PC-9 (cell line): ENCODE results near the gene GTF2IRD1. TPM values are rescaled to one million over a fixed set of nuclear protein-coding genes. Genes with fewer than 3 reads are reported as not detected.
A peak's percentile ranks its signal among the peaks of the same experiment; 100 is the strongest.

Experiments
- BruUV-seq: library from RNA; stranded (reverse); fragments of 400-500 nt; replicated peaks from 2 replicates; lab custom pipeline; 2021; lab: Mats Ljungman, UMichigan
- CTCF ChIA-PET: fragments of 300-600 bp; sonication (Branson Sonifier 250); formaldehyde crosslinking; loops from one replicate; lab custom pipeline; 2022; ENCODE audit warnings: antibody characterized with exemption; lab: Charles Lee
- POLR2A ChIA-PET: fragments of 300-600 bp; sonication (Branson Sonifier 250); formaldehyde crosslinking; loops from one replicate; lab custom pipeline; 2022; ENCODE audit warnings: antibody characterized with exemption; ENCODE audit not compliant: unreplicated experiment; lab: Charles Lee
- DNase-seq, 2 experiments: peaks; one replicate each; pipeline versions ENCODE4 v3.0.0 to v3.0.0-alpha.2; 2015 to 2022; ENCODE audit warnings: mixed read lengths in 1 of 2
- H2AFZ ChIP-seq: fragments of 200-600 bp; sonication (generic); 2 replicates; pipeline ENCODE4 v1.8.1; 2017; ENCODE audit warnings: antibody characterized with exemption
- H3F3A ChIP-seq: fragments of 200-600 bp; sonication (generic); 2 replicates; pipeline ENCODE4 v1.8.1; 2017; ENCODE audit warnings: antibody characterized with exemption, mild to moderate bottlenecking, low read depth; ENCODE audit not compliant: insufficient read depth
- H3K27ac ChIP-seq: fragments of 200-600 bp; sonication (generic); 2 replicates; pipeline ENCODE4 v1.6.1; 2016; ENCODE audit warnings: mixed run types
- H3K27me3 ChIP-seq: fragments of 200-600 bp; sonication (generic); 2 replicates; pipeline ENCODE4 v1.6.1; 2016; ENCODE audit warnings: low read depth, mixed run types; ENCODE audit not compliant: insufficient read depth
- H3K36me3 ChIP-seq: fragments of 200-600 bp; sonication (generic); 2 replicates; pipeline ENCODE4 v1.6.1; 2016; ENCODE audit warnings: low read depth, mixed run types
- H3K4me1 ChIP-seq: fragments of 200-600 bp; sonication (generic); replicated peaks from 2 replicates; pipeline ENCODE4 v1.6.1; 2016; ENCODE audit warnings: mixed run types; ENCODE audit not compliant: insufficient read depth
- H3K4me2 ChIP-seq: fragments of 200-600 bp; sonication (generic); 2 replicates; pipeline ENCODE4 v1.6.1; 2017; ENCODE audit warnings: mixed run types
- H3K4me3 ChIP-seq: fragments of 200-600 bp; sonication (generic); 2 replicates; pipeline ENCODE4 v1.6.1; 2016; ENCODE audit warnings: mixed run types
- H3K79me2 ChIP-seq: fragments of 200-600 bp; sonication (generic); 2 replicates; pipeline ENCODE4 v1.6.1; 2017; ENCODE audit warnings: low read depth, mixed run types
- H3K9me2 ChIP-seq: fragments of 200-600 bp; sonication (generic); 2 replicates; pipeline ENCODE4 v1.8.1; 2017; ENCODE audit warnings: mild to moderate bottlenecking; ENCODE audit not compliant: insufficient read depth
- H3K9me3 ChIP-seq: fragments of 200-600 bp; sonication (generic); 2 replicates; pipeline ENCODE4 v1.8.1; 2016; ENCODE audit warnings: low read depth; ENCODE audit not compliant: insufficient read depth
- H4K20me1 ChIP-seq: fragments of 200-600 bp; sonication (generic); 2 replicates; pipeline ENCODE4 v1.8.1; 2017; ENCODE audit not compliant: insufficient read depth
- EZH2 ChIP-seq: fragments of 200-600 bp; sonication (generic); IDR thresholded peaks from 2 replicates; pipeline ENCODE4 v1.8.0; 2017; ENCODE audit warnings: antibody characterized with exemption, low read depth
- intact Hi-C: fragments of 100-400 bp; cut with micrococcal nuclease; formaldehyde crosslinking; loops from one replicate; pipeline ENCODE4 v1.10.0; 2022; ENCODE audit not compliant: unreplicated experiment
- total RNA-seq: library from RNA; stranded (reverse); gene quantifications from 2 replicates; pipeline ENCODE4 v1.2.3, GENCODE V29; 2021
- TF ChIP-seq, protein P1 (sequence below): fragments of 200-600 bp; sonication (generic); conservative IDR thresholded peaks from 2 replicates; pipeline ENCODE4 v1.6.1; 2017; ENCODE audit warnings: mixed run types, antibody characterized with exemption, mild to moderate bottlenecking, moderate library complexity

The GTF2IRD1 gene
- total RNA-seq, 1 experiment from 2014 or later, result 46.7 TPM

DNA sequence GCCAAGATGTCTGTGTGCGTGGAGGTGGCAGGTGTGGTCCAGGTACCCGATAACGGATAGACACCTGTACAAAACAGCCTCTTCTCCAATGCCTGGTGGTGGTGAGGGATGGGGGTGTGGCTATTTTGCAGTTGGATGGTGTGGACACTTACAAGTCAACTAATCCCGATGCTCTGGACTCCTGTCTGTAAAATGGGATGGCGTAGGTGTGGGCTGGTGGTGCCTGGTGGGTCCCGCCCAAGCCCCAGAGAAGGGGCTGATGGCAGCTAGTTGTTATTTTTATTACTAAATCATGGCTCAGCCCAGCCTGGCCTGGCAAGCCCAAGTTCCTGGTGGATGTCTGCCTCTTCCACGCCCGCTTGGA, 22.3 kb downstream of the GTF2IRD1 start:
- Histone ChIP-seq H3K9me2 (no peaks in the 10 kb centered on the region), H3K36me3 (no peaks in the 10 kb centered on the region), H3K4me3 (no peak overlapping the region), H3K4me2 (peak overlapping the region; percentile 64), H2AFZ (no peak overlapping the region), H3K4me1 (peaks cover 68% of the 10 kb centered on the region), H3K79me2 (peaks cover 21% of the 10 kb centered on the region), H3F3A (peaks cover 44% of the 10 kb centered on the region; the same call in 1 of the 2 replicates), H3K9me3 (no peaks in the 10 kb centered on the region), H4K20me1 (no peaks in the 10 kb centered on the region), H3K27ac (peak overlapping the region; percentile 84), H3K27me3 (no peaks in the 10 kb centered on the region)
- TF ChIP-seq, protein P1, sequence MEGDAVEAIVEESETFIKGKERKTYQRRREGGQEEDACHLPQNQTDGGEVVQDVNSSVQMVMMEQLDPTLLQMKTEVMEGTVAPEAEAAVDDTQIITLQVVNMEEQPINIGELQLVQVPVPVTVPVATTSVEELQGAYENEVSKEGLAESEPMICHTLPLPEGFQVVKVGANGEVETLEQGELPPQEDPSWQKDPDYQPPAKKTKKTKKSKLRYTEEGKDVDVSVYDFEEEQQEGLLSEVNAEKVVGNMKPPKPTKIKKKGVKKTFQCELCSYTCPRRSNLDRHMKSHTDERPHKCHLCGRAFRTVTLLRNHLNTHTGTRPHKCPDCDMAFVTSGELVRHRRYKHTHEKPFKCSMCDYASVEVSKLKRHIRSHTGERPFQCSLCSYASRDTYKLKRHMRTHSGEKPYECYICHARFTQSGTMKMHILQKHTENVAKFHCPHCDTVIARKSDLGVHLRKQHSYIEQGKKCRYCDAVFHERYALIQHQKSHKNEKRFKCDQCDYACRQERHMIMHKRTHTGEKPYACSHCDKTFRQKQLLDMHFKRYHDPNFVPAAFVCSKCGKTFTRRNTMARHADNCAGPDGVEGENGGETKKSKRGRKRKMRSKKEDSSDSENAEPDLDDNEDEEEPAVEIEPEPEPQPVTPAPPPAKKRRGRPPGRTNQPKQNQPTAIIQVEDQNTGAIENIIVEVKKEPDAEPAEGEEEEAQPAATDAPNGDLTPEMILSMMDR, result no peak
- no peak for TF ChIP-seq EZH2
- POLR2A ChIA-PET, result interaction anchor here (0.6 kb wide), 1 partner anchor 118 kb away, joined by 13 read pairs; no protein-coding TSS in a partner anchor
- intact Hi-C loops, result loop anchor here (1.0 to 10.0 kb wide), 6 partner anchors 11 to 183 kb away; no protein-coding TSS in a partner anchor
- no peak for DNase-seq
- CTCF ChIA-PET, result interaction anchor here (0.6 kb wide), 1 partner anchor 175 kb away, joined by 9 read pairs; no protein-coding TSS in a partner anchor
- BruUV-seq, result no TSS peak

DNA sequence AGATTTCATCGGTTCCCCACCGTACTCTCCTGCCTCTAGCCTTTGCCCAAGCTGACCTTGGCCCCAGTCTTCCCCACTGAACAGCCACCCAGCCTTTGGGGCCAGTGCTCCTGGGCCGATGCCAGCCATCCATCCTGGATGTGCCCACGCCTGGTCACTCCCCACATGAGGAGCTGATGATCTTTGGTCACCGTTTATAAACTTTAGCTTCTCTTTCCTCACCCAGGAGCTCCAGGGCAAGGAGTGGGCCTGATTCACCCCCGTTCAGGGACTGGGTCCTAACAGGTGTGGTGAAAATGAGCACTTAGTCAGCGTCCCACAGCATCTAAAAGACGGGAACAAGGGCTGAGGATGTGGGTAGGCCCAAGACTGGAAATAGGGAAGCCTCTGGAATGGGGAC, 22.9 kb downstream of the GTF2IRD1 start:
- H4K20me1 ChIP-seq, result no peaks in the 10 kb centered on the region
- no peak overlapping the region for H3K4me3 ChIP-seq
- H3K4me2 ChIP-seq, result peak overlapping the region; percentile 64; the same call in 1 of the 2 replicates
- intact Hi-C loops, result loop anchor here (1.0 to 10.0 kb wide), 3 partner anchors 24 to 161 kb away; no protein-coding TSS in a partner anchor
- DNase-seq, result peak in 1 of 2 experiments; percentile 75
- H3K79me2 ChIP-seq, result peaks cover 23% of the 10 kb centered on the region
- H3K27ac ChIP-seq, result peak overlapping the region; percentile 84
- CTCF ChIA-PET, result interaction anchor here (0.6 kb wide), 1 partner anchor 1480 kb away, joined by 3 read pairs; no protein-coding TSS in a partner anchor
- no TSS peak for BruUV-seq
- TF ChIP-seq, protein P1, result no peak
- no peak for TF ChIP-seq EZH2
- H3K9me3 ChIP-seq, result no peaks in the 10 kb centered on the region
- H3K4me1 ChIP-seq, result peaks cover 74% of the 10 kb centered on the region
- no peaks in the 10 kb centered on the region for H3K36me3 ChIP-seq
- no peaks in the 10 kb centered on the region for H3K27me3 ChIP-seq
- H2AFZ ChIP-seq, result no peak overlapping the region
- H3K9me2 ChIP-seq, result no peaks in the 10 kb centered on the region
- POLR2A ChIA-PET, result interaction anchor here (0.6 kb wide), 2 partner anchors 35 to 534 kb away, joined by 3 to 7 read pairs; no protein-coding TSS in a partner anchor
- H3F3A ChIP-seq, result peaks cover 50% of the 10 kb centered on the region; the same call in 1 of the 2 replicates

DNA sequence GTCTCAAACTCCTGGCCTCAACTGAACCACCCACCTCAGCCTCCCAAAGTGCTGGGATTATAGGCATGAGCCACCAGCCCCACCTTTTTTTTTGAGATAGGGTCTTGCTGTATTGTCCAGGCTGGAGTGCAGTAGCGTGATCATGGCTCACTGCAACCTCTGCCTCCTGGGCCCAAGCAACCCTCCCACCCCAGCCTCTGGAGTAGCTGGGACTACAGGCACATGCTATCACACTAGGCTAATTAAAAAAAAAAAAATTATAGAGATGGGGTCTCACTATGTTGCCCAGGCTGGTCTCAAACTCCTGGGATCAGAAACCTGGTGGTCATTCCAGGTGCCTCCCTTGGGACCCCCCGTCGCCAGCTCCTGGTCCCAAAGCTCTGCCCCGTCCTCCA, 25.0 kb downstream of the GTF2IRD1 start:
- H3K79me2 ChIP-seq, result peaks cover 23% of the 10 kb centered on the region
- H2AFZ ChIP-seq, result no peak overlapping the region
- H3F3A ChIP-seq, result peaks cover 66% of the 10 kb centered on the region; the same call in 1 of the 2 replicates
- CTCF ChIA-PET, result no interaction called here
- no peaks in the 10 kb centered on the region for H3K9me3 ChIP-seq
- BruUV-seq, result no TSS peak
- intact Hi-C loops, result loop anchor here (5.0 to 10.0 kb wide), 2 partner anchors 64 to 159 kb away; no protein-coding TSS in a partner anchor
- H4K20me1 ChIP-seq, result no peaks in the 10 kb centered on the region
- H3K4me1 ChIP-seq, result peaks cover 95% of the 10 kb centered on the region
- H3K36me3 ChIP-seq, result no peaks in the 10 kb centered on the region
- H3K9me2 ChIP-seq, result no peaks in the 10 kb centered on the region
- TF ChIP-seq, protein P1, result no peak
- TF ChIP-seq EZH2, result no peak
- H3K27me3 ChIP-seq, result no peaks in the 10 kb centered on the region
- H3K4me3 ChIP-seq, result no peak overlapping the region
- no peak for DNase-seq
- peak overlapping the region; percentile 84 for H3K27ac ChIP-seq
- H3K4me2 ChIP-seq, result peak overlapping the region; percentile 64; the same call in 1 of the 2 replicates
- POLR2A ChIA-PET, result no interaction called here
